ENCODE data around the gene WDR31. TPM values are rescaled to one million over a fixed set of nuclear protein-coding genes. Genes with fewer than 3 reads are reported as not detected.

WDR31 gene
- total RNA-seq, 3 donors from 2014 or later (not counting 1 experiment from before 2014, with no cell fraction given), result 0.16 to 0.55 (median 0.19) TPM

- no peaks in the 10 kb centered on the region for H3K9me3 Mint-ChIP-seq
- Histone ChIP-seq H3K4me3 (ENCODE audit: low read length) (no peak overlapping the region), H3K4me1 (ENCODE audit: control insufficient read depth, insufficient read depth, low read length) (no peaks in the 10 kb centered on the region), H3K27ac (ENCODE audit: low read length) (no peak overlapping the region), H3K36me3 (ENCODE audit: control insufficient read depth, insufficient read depth, low read length) (no peaks in the 10 kb centered on the region), H3K27me3 (ENCODE audit: control insufficient read depth, insufficient read depth, low read length) (no peaks in the 10 kb centered on the region), H3K9me3 (ENCODE audit: control insufficient read depth, insufficient read depth, low read length) (no peaks in the 10 kb centered on the region)
- H3K4me3 Mint-ChIP-seq, result no peak overlapping the region
- ATAC-seq (no peak), DNase-seq (no peak)
- no peak overlapping the region for H3K27ac Mint-ChIP-seq
- intact Hi-C loops (cut with micrococcal nuclease), result no loop called here
- no peak for TF ChIP-seq CTCF (IDR thresholded peaks at IDR 0.05)
- no peaks in the 10 kb centered on the region for H3K4me1 Mint-ChIP-seq
- H3K27me3 Mint-ChIP-seq (ENCODE audit: low read depth in 2 of 2), result peaks cover 3 to 8% of the 10 kb centered on the region in 2 donors
- no peaks in the 10 kb centered on the region for H3K36me3 Mint-ChIP-seq
- 94% methylated on average over 5 of the region's 5 CpGs for WGBS (ENCODE audit: insufficient coverage)
These were observed 26.8 kb downstream of the WDR31 start for GRCh38 chr9:113313261-113313660.

GRCh38 chr9:113311961-113312360 lies 28.1 kb downstream of the WDR31 start:
- no peaks in the 10 kb centered on the region for H3K36me3 ChIP-seq (ENCODE audit: control insufficient read depth, insufficient read depth, low read length)
- Mint-ChIP-seq H3K4me1 (no peaks in the 10 kb centered on the region), H3K9me3 (no peaks in the 10 kb centered on the region), H3K27ac (no peak overlapping the region), H3K27me3 (ENCODE audit: low read depth in 2 of 2) (peaks cover 3 to 8% of the 10 kb centered on the region in 2 donors), H3K36me3 (no peaks in the 10 kb centered on the region), H3K4me3 (no peak overlapping the region)
- no peaks in the 10 kb centered on the region for H3K4me1 ChIP-seq (ENCODE audit: control insufficient read depth, insufficient read depth, low read length)
- no peak for TF ChIP-seq CTCF (IDR thresholded peaks at IDR 0.05)
- whole genome bisulfite sequencing (ENCODE audit: insufficient coverage), result 100% methylated on average over 2 of the region's 3 CpGs
- no peak overlapping the region for H3K4me3 ChIP-seq (ENCODE audit: low read length)
- no peaks in the 10 kb centered on the region for H3K27me3 ChIP-seq (ENCODE audit: control insufficient read depth, insufficient read depth, low read length)
- intact Hi-C loops (cut with micrococcal nuclease), result no loop called here
- H3K27ac ChIP-seq (ENCODE audit: low read length), result no peak overlapping the region
- H3K9me3 ChIP-seq (ENCODE audit: control insufficient read depth, insufficient read depth, low read length), result no peaks in the 10 kb centered on the region
- no peak for DNase-seq
- ATAC-seq, result no peak

- H3K27ac ChIP-seq (ENCODE audit: low read length), result no peak overlapping the region
- intact Hi-C loops (cut with micrococcal nuclease), result no loop called here
- no peak overlapping the region for H3K4me3 Mint-ChIP-seq
- no peaks in the 10 kb centered on the region for H3K9me3 Mint-ChIP-seq
- no peaks in the 10 kb centered on the region for H3K36me3 Mint-ChIP-seq
- no peak overlapping the region for H3K4me3 ChIP-seq (ENCODE audit: low read length)
- H3K36me3 ChIP-seq (ENCODE audit: control insufficient read depth, insufficient read depth, low read length), result no peaks in the 10 kb centered on the region
- ATAC-seq (no peak), DNase-seq (no peak)
- 92% methylated on average over 3 of the region's 3 CpGs for WGBS (ENCODE audit: insufficient coverage)
- H3K4me1 Mint-ChIP-seq, result no peaks in the 10 kb centered on the region
- peaks cover 0 to 6% of the 10 kb centered on the region in 2 donors for H3K27me3 Mint-ChIP-seq (ENCODE audit: low read depth in 2 of 2)
- no peaks in the 10 kb centered on the region for H3K9me3 ChIP-seq (ENCODE audit: control insufficient read depth, insufficient read depth, low read length)
- no peak overlapping the region for H3K27ac Mint-ChIP-seq
- TF ChIP-seq CTCF (IDR thresholded peaks at IDR 0.05), result no peak
- no peaks in the 10 kb centered on the region for H3K27me3 ChIP-seq (ENCODE audit: control insufficient read depth, insufficient read depth, low read length)
- no peaks in the 10 kb centered on the region for H3K4me1 ChIP-seq (ENCODE audit: control insufficient read depth, insufficient read depth, low read length)
These were observed 29.5 kb downstream of the WDR31 start for GRCh38 chr9:113310538-113310937.

GRCh38 chr9:113309204-113309813 lies 30.8 kb downstream of the WDR31 start:
- Mint-ChIP-seq H3K4me1 (no peaks in the 10 kb centered on the region), H3K9me3 (no peaks in the 10 kb centered on the region), H3K27me3 (ENCODE audit: low read depth in 2 of 2) (peaks cover 0 to 2% of the 10 kb centered on the region in 2 donors), H3K27ac (no peak overlapping the region), H3K36me3 (no peaks in the 10 kb centered on the region), H3K4me3 (no peak overlapping the region)
- Histone ChIP-seq H3K9me3 (ENCODE audit: control insufficient read depth, insufficient read depth, low read length) (no peaks in the 10 kb centered on the region), H3K27me3 (ENCODE audit: control insufficient read depth, insufficient read depth, low read length) (no peaks in the 10 kb centered on the region), H3K4me1 (ENCODE audit: control insufficient read depth, insufficient read depth, low read length) (no peaks in the 10 kb centered on the region), H3K4me3 (ENCODE audit: low read length) (no peak overlapping the region), H3K36me3 (ENCODE audit: control insufficient read depth, insufficient read depth, low read length) (no peaks in the 10 kb centered on the region), H3K27ac (ENCODE audit: low read length) (no peak overlapping the region)
- no CpG with 5 or more reads among the region's 2 CpGs for WGBS (ENCODE audit: insufficient coverage)
- TF ChIP-seq CTCF (IDR thresholded peaks at IDR 0.05), result peak; percentile 52
- intact Hi-C loops (cut with micrococcal nuclease), result loop anchor here (1.0 kb wide), 2 partner anchors 98 to 349 kb away; no protein-coding TSS in a partner anchor
- ATAC-seq (peak; percentile 58 to 72 (median 62)), DNase-seq (peak in 1 of 2 donors; percentile 63)

Data from natural killer cell (primary cell).